Tongue (tissue), 2 donors: ENCODE results near the gene RGS6. TPM values are rescaled to one million over a fixed set of nuclear protein-coding genes. Genes with fewer than 3 reads are reported as not detected.

ENCODE experiments used
- DNase-seq: peaks from one replicate; pipeline ENCODE4 v3.0.0-alpha.2; 2015
- total RNA-seq: library from RNA; depleted of rRNA; stranded (reverse); fragments of >200 nt; gene quantifications from one replicate; pipeline ENCODE4 v1.2.3, GENCODE V29; 2014

The RGS6 gene
- total RNA-seq, 1 donor from 2014 or later = 5.6 TPM

DNA sequence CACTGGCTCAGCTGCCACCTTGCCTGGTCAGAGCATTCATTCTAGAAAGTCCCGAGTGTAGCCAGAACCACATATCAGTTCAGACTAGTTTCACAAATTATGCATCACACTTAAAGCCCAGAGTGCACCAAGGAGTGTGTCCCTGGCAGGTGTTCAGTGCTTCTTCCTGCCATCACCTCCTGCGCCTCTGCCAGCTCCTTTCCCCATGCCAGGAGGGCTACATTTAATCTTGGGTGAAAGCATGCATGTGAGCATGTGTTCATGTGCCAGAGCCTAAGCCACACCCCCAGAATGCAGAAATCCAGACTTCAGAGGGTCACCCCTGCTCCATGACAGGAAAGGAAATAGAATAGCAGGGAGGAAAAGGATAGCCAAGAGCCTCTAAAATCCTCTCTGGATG, 580.1 kb downstream of the RGS6 start:
- DNase-seq = no peak

DNA sequence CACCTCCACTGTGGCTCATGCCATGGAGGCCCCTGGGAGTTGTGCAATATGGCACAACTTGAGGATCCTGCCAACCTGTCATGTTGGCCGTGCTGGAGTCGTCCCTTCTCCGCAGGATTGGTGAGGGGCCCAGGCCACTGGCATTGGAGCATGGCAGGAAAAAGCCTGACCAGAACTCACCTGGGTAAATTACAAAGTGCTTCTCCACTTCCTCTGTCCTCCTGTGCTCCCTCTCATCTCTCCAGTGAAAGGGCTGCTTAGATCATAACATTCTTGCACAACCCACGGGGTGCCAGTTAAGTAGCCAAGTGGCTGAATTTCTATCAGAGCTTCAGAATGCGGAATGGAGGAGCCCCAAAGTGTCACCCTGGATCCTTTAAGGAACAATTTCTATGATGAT, 580.7 kb downstream of the RGS6 start:
- DNase-seq = no peak

DNA sequence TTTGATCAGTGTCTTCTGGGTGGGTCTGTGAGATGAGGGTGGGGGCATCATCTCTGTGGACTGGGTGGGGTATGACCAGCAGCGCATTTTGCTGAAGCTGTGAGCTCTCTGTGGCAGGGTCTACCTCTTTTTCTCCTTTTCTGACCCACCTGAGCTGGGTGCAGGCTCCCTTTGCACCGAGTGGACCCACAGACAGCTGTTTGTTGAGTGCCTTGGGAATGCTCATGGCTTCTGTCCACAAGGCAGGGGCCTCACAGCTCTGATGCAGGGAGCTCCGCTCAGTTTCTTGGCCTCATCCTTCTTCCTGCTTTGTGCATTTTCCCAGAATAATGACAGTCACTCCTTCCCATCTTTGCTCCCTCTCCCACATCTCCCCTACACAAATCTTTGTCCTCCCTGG, 581.1 kb downstream of the RGS6 start:
- no peak for DNase-seq

DNA sequence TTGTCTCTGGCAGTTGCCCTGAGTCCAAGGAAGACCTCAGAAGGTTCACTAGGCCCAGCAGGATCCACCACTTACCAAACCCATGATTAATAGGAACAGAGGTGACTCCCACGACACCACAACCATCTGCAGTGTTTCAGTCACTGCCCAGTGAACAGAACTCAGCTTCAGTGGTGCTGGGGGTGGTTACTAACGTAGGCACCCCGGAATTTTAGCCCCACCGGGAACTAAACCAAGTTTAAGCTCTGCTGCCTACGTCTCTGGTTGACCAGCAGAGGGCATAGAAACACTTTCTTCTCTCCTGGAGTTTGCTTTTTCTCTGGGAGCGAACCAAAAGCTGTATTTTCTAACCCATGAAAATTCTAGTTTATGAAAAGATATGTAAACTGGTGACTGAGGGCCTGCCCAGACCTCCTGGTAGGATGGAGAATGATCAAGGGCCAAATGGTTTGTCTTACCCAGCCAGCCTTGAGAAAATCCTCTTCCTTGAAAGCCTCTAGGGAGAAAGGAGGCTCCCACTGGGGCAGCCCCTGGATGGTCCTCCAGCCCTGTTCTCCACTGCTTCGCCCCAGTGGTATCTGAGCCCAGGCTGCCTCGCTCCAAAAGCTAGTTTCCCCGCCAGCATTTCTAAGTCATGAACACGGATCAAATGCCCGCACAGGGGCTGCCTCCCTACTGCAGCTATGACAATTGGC, 581.9 kb downstream of the RGS6 start:
- DNase-seq = peak; percentile 59

DNA sequence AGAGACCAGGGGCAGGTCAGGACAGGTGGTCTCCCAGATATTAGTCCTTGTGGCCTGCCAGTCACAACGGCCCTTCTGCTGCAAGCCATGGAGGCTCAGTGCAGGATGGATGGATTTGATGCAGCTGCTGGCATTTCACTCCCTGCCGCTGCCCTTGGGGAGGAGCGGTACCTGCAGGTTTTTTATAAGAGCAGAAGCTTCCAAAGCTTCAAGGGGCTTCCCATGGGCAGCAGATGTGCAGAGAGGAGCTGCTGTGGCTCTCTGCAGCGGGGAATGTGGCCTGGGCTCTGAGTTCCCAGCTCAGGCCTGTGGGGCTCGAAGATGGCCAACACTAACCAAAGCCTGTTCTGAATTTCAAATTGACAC, 582.4 kb downstream of the RGS6 start:
- DNase-seq = no peak

DNA sequence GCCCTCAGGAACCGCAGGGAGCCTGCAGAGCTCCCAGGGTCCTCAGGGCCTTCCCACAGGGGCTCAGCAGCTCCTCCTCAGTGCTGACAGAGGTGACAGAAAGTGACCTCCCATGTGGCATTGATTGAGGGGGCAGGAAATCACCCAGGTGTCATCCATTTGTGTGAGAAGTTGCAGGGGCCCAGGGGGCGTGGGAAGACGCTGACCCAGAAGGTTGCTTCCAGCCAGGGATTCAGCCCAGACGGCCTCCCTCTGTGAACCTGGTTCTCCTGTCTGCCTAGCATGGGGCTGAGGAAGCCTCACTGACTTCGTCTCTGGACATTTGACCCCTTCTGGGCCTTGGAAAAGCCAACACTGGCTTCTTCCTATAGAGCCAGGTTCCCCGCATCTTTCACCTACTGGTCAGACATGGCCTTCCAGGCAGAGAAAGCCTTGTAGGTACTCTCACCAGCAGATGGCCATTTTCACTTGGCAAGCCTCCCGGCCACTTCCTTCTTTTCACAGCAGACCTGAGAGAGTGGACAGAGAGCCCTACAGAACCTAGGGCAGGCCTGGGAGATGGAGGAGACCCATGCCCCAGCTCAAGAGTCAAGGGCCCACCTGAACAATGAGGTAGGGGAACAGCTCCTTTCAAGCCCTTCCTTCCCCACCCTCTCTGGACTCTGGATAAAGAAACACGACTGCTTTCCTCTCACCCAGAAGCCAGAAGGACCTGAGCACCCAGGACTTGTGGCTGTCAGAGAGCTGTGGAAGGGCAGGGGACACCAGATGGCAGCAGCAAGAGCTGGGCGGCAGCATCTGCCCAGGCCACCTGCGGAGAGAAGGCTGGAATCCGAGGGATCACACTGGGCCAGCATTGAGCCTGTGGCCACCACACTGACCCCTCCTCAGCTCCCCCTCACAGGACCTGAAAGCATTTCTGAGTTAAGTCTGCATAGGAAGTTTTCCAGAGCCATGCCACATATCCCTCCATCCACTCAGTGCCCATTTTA, 583.8 kb downstream of the RGS6 start:
- DNase-seq = peak; percentile 17

DNA sequence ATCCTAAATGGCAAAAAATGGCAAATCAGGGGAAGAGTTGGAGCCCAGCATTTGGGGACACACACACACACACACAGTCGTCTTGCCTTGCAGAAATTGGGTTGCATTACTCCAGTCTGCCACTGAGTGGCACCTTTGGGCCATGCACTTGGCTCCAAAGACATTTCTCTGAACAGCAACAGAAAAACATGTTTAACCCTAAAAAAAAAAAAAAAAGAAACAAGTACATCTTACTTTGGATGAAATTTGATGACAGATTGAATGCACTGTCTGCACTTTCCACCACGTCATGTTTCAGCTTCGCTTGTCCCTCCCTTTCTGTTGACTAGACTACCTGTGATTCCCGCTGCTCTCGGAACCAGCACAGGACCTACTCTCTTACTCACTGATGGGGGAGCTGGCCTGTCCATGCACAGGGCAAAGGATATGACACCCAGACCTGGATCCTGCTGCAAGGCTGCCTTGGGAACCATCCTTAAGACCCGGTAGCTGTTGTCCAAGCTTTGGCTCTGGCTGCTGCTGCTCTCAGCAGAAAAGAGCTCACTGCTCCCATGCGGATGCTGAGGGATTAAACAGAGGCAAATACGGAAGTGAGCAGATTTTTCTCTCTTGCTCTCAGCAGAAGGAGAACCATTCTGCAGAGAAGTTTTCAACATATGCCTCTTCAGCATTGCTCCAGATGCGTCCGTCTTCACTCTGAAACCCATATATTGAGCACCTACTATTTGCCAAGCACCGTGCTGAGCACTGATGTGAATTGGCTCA, 584.9 kb downstream of the RGS6 start:
- peak; percentile 91 for DNase-seq

GRCh38 chr14:72517736-72518135, 585.5 kb downstream of the RGS6 start:
- DNase-seq = no peak

GRCh38 chr14:72518809-72519377, 586.7 kb downstream of the RGS6 start:
- no peak for DNase-seq

GRCh38 chr14:72519543-72519942, 587.3 kb downstream of the RGS6 start:
- no peak for DNase-seq

DNA sequence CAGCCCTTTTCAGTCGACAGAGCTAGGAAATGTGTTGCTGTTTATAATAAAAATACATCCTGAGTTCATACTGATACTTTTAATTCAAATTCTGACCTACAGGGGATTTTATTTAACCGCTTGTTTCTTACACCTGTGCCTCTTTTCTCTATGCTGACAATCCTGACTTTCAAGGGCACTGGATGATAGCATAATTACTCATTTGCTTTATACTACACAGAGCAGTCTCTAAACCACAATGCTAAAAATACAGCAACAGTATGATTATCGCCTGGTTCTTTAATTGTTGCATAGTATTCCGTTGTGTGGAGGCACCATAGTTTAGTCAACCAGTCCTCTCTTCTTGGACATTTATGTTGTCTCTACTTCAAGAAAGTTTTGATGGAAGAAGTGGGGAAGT, 588.8 kb downstream of the RGS6 start:
- DNase-seq = no peak

- no peak for DNase-seq
These were observed 589.9 kb downstream of the RGS6 start for GRCh38 chr14:72521968-72522741.

- DNase-seq = no peak
These were observed 590.6 kb downstream of the RGS6 start for GRCh38 chr14:72522847-72523246.

DNA sequence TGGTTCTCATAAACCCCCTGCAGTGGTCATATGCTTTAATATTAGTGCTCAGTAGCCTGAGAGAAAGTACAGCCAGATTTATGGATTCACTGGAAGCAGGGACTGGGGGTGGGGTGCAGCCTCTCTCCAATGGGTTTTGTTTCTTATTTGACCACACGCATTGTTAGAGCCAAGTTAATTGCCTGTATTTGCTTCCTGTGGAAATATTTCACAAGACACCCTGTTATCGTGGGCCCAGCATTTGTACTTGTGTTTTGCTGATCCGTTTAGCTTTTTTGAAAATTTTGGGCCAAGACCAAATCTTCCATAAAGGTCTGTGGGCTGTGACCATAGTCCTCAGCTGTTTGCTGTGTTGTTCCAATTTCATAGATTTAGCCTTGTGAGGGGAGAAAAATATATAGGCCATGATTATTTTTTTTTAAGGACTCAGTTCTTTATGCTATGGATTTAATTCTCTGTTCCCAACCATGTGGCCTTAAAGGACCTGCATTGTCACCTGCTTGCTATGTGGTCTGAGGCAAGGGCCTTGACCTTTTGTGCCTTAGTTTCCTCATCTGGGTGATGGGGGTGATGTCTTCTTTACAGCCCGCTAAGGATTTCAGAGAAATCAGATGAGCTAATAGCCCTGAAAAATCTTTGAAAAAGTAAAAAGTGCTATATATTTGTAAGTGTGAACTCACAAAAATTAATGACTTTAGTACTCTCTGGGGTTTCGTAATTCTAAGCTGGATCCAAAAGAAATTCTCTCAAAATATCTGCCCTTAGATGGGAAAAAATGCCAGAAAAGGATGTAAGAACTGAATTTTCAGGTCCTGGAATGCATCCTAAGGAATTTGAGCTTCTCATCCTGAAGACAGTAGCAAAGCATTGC, 591.4 kb downstream of the RGS6 start:
- DNase-seq = no peak

GRCh38 chr14:72524295-72524629, 592.0 kb downstream of the RGS6 start:
- no peak for DNase-seq

- DNase-seq = no peak
These were observed 593.1 kb downstream of the RGS6 start for GRCh38 chr14:72525087-72525915.

GRCh38 chr14:72527591-72527990, 595.4 kb downstream of the RGS6 start:
- DNase-seq = no peak

DNA sequence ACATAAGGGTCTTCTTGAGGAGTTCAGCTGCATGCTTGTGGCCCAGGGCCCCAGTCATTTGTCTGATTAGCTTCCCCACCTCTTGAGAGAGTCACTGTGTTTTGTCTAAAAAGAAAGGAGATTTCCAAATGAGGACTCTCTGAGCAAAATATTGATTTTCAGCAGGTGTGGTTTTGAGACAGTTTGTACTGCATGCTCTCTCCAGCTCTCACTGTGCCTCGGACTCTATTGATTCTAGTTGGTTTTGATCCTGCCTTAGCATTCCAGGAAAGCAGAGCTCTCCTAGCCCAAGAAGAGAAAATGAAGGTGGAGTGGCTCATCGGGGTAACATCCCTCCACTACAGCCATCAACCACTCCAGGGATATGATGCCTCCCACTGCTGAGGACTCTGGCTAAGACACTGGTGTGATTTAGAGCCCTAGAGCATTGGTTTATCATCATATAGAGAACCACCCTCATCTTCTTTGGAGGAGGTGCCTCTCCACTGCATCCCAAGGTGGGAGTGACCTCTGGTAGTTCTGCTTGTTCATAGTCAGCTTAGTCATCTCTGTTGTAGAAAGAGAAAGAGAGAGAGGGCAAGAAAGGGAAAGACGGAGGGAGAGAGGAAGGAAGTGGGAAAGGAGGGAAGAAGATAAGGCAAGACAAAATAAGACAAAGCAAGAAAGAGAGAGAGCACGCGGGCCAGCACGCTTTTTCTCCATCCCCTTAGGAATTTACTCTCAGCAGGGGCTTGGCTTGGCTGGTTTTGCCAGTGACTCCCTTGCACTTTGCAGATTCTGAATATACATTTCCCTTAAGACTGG, 596.0 kb downstream of the RGS6 start:
- DNase-seq = no peak

- DNase-seq = no peak
These were observed 596.6 kb downstream of the RGS6 start for GRCh38 chr14:72528863-72529175.
